ENCODE measurements around the gene GDF15. TPM values are rescaled to one million over a fixed set of nuclear protein-coding genes. Genes with fewer than 3 reads are reported as not detected.

GDF15 gene
- total RNA-seq, 1 donor from 2014 or later, result 0.26 TPM

GRCh38 chr19:18431351-18432197 is 45.6 kb downstream of the GDF15 start:
- Mint-ChIP-seq H3K9me3 (no peaks in the 10 kb centered on the region), H3K4me3 (no peak overlapping the region), H3K27me3 (no peaks in the 10 kb centered on the region), H3K27ac (no peak overlapping the region), H3K36me3 (ENCODE audit: low read depth) (peaks cover 21% of the 10 kb centered on the region), H3K4me1 (peaks cover 13% of the 10 kb centered on the region)
- DNase-seq, result no peak
- intact Hi-C loops (cut with micrococcal nuclease), result no loop called here

GRCh38 chr19:18432275-18433014 is 46.5 kb downstream of the GDF15 start:
- no peak for DNase-seq
- Mint-ChIP-seq H3K27me3 (no peaks in the 10 kb centered on the region), H3K36me3 (ENCODE audit: low read depth) (peaks cover 21% of the 10 kb centered on the region), H3K4me3 (no peak overlapping the region), H3K4me1 (peaks cover 11% of the 10 kb centered on the region), H3K9me3 (no peaks in the 10 kb centered on the region), H3K27ac (no peak overlapping the region)
- intact Hi-C loops (cut with micrococcal nuclease), result no loop called here

DNA sequence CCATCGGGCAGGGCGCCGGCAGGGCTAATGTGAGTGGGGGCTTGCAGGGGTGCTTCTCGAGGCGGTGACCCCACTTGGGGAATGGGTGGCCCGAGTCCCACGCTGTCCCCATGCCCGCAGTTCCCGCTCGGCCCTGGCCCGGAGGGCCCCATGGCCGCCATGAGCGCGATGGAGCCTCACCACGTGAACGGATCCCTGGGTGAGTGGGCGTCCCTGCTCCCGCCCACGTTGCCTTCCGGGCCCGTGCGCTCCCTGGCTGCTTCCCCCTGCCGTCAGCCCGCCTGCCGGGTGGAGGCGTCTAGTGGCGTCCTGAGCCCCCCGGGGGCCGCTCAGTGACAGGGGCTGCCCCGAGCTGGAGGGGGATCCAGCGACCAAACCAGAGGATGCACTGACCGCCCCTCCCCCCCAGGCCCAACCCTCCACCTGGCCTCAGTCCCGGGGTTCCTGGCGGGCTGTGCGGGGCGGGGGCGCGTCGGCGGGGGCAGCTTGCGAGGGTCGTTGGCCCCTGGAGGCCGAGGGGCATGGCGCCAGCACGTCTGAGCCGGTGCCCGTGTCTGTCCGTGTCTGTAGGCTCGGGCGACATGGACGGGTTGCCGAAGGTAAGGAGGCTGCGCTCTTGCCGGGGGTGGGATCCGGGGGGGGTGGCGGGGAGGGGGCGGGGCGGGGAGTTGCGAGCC is 47.2 kb downstream of the GDF15 start:
- Mint-ChIP-seq H3K9me3 (no peaks in the 10 kb centered on the region), H3K27ac (no peak overlapping the region), H3K27me3 (no peaks in the 10 kb centered on the region), H3K4me3 (no peak overlapping the region), H3K4me1 (peaks cover 11% of the 10 kb centered on the region), H3K36me3 (ENCODE audit: low read depth) (peaks cover 20% of the 10 kb centered on the region)
- DNase-seq, result peak; percentile 69
- intact Hi-C loops (cut with micrococcal nuclease), result no loop called here

GRCh38 chr19:18433735-18434398 is 47.9 kb downstream of the GDF15 start:
- Mint-ChIP-seq H3K4me3 (peak overlapping the region; percentile 56), H3K27ac (peak overlapping the region; percentile 25), H3K36me3 (ENCODE audit: low read depth) (peaks cover 18% of the 10 kb centered on the region), H3K9me3 (no peaks in the 10 kb centered on the region), H3K4me1 (peaks cover 11% of the 10 kb centered on the region), H3K27me3 (no peaks in the 10 kb centered on the region)
- no peak for DNase-seq
- intact Hi-C loops (cut with micrococcal nuclease), result no loop called here

DNA sequence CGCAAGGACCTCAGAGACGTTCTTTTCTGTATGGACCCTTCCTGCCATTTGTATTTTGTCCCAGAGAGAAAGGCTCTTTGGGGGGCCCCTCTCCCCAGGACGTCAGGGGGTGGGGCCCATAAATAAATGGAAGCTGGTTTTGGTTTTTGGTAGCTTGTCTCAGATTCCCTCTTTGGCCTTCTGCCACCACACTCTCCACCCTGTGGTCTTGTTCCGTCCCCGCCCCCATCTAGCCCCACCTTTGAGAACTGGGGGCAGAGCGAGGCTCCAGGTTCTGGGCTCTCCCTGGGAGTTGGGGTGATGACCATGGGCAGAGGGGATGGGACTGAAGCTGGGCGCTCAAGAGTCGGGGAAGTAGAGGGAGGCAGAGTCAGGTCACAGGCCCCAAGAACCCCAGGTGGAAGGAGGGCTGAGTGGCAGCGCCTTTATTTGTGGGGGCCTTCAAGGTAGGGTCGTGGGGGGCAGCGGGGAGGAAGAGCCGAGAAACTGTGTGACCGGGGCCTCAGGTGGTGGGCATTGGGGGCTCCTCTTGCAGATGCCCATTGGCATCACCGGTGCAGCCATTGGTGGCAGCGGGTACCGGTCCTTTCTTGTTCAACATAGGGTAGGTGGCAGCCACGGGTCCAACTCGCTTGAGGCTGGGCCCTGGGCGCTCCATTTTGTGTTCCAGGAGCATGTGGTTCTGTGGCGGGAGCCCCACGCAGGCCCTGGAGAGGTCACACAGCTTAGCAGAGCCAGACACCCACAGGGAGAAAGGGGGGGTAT is 48.6 kb downstream of the GDF15 start:
- H3K4me3 Mint-ChIP-seq, result peak overlapping the region; percentile 56
- DNase-seq, result no peak
- intact Hi-C loops (cut with micrococcal nuclease), result no loop called here

DNA sequence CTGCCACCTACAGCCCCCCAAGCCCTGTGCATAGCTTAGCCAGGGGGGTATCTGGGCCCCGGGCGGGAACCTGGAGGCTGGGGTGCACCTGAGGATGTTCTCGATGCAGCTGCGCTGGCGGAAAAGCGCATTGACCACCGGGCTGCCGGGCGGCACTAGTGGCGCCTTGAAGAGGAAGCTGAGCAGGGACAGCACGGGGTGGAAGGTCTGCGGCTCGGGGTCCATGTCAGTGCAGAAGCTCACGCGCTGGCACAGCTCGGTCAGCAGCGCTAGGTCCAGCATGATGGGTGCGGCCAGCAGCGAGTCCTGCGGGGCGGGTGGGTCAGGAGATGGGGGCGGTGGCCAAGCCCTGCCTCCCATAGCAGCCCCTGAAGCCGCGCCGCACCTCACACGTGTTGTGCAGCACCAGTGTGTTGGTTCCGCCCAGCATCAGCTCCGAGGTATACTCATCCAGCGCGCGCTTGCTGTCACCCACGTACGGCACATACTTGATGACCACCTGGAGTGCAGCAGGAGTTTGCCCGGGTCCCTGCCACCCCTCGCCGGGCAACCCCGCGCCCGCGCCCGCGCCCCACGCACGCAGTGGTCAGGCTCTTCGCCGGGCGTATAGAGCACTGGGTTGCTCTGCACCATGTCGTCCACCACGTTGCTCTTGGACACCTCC is 49.4 kb downstream of the GDF15 start:
- Mint-ChIP-seq H3K36me3 (ENCODE audit: low read depth) (peaks cover 18% of the 10 kb centered on the region), H3K4me1 (peaks cover 10% of the 10 kb centered on the region), H3K27ac (no peak overlapping the region), H3K4me3 (no peak overlapping the region), H3K9me3 (no peaks in the 10 kb centered on the region), H3K27me3 (no peaks in the 10 kb centered on the region)
- DNase-seq, result no peak
- intact Hi-C loops (cut with micrococcal nuclease), result no loop called here

More for the DNA sequence above, 48.6 kb downstream of the GDF15 start:
- H3K27me3 Mint-ChIP-seq, result no peaks in the 10 kb centered on the region
- H3K9me3 Mint-ChIP-seq, result no peaks in the 10 kb centered on the region
- H3K4me1 Mint-ChIP-seq, result peaks cover 10% of the 10 kb centered on the region
- peaks cover 18% of the 10 kb centered on the region for H3K36me3 Mint-ChIP-seq (ENCODE audit: low read depth)
- H3K27ac Mint-ChIP-seq, result peak overlapping the region; percentile 25

GRCh38 chr19:18435842-18436670 is 50.1 kb downstream of the GDF15 start:
- H3K27me3 Mint-ChIP-seq, result no peaks in the 10 kb centered on the region
- intact Hi-C loops (cut with micrococcal nuclease), result no loop called here

GRCh38 chr19:18436671-18437490 is 50.9 kb downstream of the GDF15 start:
- Mint-ChIP-seq H3K9me3 (no peaks in the 10 kb centered on the region), H3K27me3 (no peaks in the 10 kb centered on the region), H3K4me1 (peaks cover 17% of the 10 kb centered on the region), H3K4me3 (peak overlapping the region; percentile 73), H3K36me3 (ENCODE audit: low read depth) (peaks cover 17% of the 10 kb centered on the region), H3K27ac (peak overlapping the region; percentile 20)
- peak; percentile 91 for DNase-seq
- intact Hi-C loops (cut with micrococcal nuclease), result no loop called here

More at GRCh38 chr19:18435842-18436670, 50.1 kb downstream of the GDF15 start:
- no peaks in the 10 kb centered on the region for H3K9me3 Mint-ChIP-seq
- H3K36me3 Mint-ChIP-seq (ENCODE audit: low read depth), result peaks cover 16% of the 10 kb centered on the region
- peak overlapping the region; percentile 69 for H3K4me3 Mint-ChIP-seq
- H3K27ac Mint-ChIP-seq, result peak overlapping the region; percentile 20
- peaks cover 15% of the 10 kb centered on the region for H3K4me1 Mint-ChIP-seq
- DNase-seq, result no peak

DNA sequence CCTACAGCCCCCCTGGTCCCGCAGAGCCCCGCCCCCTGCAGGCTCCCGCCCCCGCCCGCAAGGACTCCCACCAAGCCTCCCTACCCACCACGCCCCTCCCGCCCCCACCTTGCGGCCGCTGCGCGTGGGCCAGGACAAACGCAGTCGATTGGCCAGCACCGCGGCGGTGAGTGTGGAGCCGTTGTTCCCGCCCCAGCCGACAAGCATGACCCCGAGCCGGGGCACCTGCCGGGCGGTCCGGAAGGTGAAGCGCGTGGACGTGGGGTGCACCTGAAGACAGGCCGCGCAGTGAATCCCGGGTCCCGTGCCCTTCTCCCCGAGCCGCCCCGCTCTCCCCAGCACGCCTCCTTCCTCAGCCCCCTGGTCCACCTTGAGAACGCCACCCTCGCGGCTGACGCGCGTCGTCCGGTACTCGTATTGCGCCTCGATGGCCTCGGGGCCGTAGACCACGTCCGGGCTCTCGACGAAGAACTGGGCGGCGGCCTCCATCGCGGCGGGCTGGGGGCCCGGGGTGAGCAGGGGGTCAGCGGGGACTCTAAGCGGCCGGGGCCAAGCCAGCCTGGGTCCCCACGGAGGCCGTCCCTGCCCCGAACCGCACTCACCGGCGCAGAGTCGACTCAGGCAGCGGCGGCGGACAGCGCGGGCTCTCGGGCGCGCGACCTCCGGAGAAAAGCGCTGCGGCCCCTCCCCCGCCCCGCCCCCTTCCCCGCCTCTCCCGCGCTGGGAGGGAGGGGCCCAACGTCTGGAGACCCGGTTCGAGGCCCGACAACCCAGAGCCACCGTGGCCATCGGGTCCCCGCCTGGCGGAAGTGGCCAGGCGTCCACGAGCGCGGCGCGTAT is 51.8 kb downstream of the GDF15 start, which contains the start of gene ISYNA1:
Gene ISYNA1 (minus strand): TSS at position 643 of the 840 bp plus-strand sequence. CDS start 154 bp downstream, at position 489.
- peak within 1 kb of the TSS; percentile 73 for H3K4me3 Mint-ChIP-seq
- H3K36me3 Mint-ChIP-seq (ENCODE audit: low read depth), result peaks cover 19% of the 10 kb centered on the region
- DNase-seq, result peak; percentile 82
- H3K27ac Mint-ChIP-seq, result no peak within 1 kb of the TSS
- no peaks in the 10 kb centered on the region for H3K27me3 Mint-ChIP-seq
- H3K9me3 Mint-ChIP-seq, result peaks cover 5% of the 10 kb centered on the region
- intact Hi-C loops (cut with micrococcal nuclease), result no loop called here
- peaks cover 24% of the 10 kb centered on the region for H3K4me1 Mint-ChIP-seq

DNA sequence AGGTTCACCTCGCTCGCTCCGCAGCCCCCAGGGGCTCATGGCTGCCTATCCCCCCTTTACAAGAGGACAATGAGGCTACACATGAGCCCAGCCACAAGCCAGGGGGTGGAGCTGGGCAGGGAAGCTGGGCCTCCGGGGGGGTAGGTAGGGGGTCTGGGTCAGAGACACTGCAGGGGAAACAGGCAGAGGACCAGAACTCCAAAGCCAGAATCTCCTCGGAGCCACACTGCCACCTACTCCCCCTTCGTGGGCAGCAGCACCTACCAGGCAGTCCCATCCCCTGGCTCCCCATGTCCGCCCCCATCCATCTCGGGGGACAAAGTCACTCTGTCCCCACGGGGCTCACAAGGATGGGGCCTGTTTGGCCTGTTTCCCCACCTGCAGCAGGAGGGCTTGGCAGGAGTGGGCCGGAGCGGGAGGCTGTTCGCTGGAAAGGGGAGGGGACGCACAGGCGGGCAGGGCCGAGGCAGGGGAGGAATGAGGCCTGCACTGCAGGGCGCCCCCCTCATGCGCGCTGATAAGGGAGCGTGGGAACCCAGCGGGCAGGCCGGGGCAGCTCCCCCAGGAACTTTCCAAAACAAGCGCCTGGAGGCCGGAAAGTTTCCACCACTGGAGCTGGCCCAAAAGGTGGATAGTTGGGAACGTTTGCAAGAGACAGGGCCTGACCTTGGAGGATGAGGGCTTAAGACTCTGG is 52.5 kb downstream of the GDF15 start:
- no peak overlapping the region for H3K4me3 Mint-ChIP-seq
- peaks cover 5% of the 10 kb centered on the region for H3K9me3 Mint-ChIP-seq
- no peak overlapping the region for H3K27ac Mint-ChIP-seq
- H3K27me3 Mint-ChIP-seq, result no peaks in the 10 kb centered on the region
- peaks cover 25% of the 10 kb centered on the region for H3K36me3 Mint-ChIP-seq (ENCODE audit: low read depth)
- no peak for DNase-seq
- intact Hi-C loops (cut with micrococcal nuclease), result no loop called here
- H3K4me1 Mint-ChIP-seq, result peaks cover 28% of the 10 kb centered on the region
